B cell (primary cell): ENCODE results near the gene FAM229A. TPM values are rescaled to one million over a fixed set of nuclear protein-coding genes. Genes with fewer than 3 reads are reported as not detected.

Experiments
- ATAC-seq: fragments of 200-7000 bp; cut with Tn5 transposase; one replicate; pipeline ENCODE4 v1.10.0; 2021; ENCODE audit warnings: low read depth, mild to moderate bottlenecking, moderate number of reproducible peaks, moderate library complexity
- CTCF ChIA-PET: fragments of 350-600 bp; sonication (Branson Sonifier 250); formaldehyde crosslinking; loops from one replicate; lab custom pipeline; 2021; ENCODE audit warnings: antibody characterized with exemption, inconsistent platforms; lab: Charles Lee
- POLR2A ChIA-PET: fragments of 350-600 bp; sonication (Branson Sonifier 250); formaldehyde crosslinking; loops from one replicate; lab custom pipeline; 2021; ENCODE audit warnings: antibody characterized with exemption; lab: Charles Lee
- DNase-seq: peaks from one replicate; pipeline ENCODE4 v3.0.0; 2013
- H2AFZ ChIP-seq: 2 replicates; pipeline ENCODE4 v1.6.1; 2012; ENCODE audit warnings: mild to moderate bottlenecking, low read depth, low read length; ENCODE audit not compliant: insufficient read depth, poor library complexity, severe bottlenecking
- H3K27ac ChIP-seq, 2 donors: 1 replicate in 1 of 2; 2 replicates in 1 of 2; pipeline ENCODE4 v1.5.1; 2012 to 2013; ENCODE audit warnings: low read length in 2 of 2, mild to moderate bottlenecking in 2 of 2, moderate library complexity in 1 of 2
- H3K27me3 ChIP-seq, 4 experiments: fragments of 200-600 bp in 1 of 4; sonication (generic) in 1 of 4; replicated peaks in 1 of 4; 1 replicate in 2 of 4; 2 replicates in 2 of 4; pipeline versions ENCODE4 v1.6.1 to v1.7.0; 2013 to 2016; ENCODE audit warnings: low read length in 3 of 4, mild to moderate bottlenecking in 2 of 4, mixed read lengths in 1 of 4, moderate library complexity in 1 of 4; ENCODE audit not compliant: insufficient read depth in 4 of 4, control insufficient read depth in 3 of 4; ENCODE audit errors: control extremely low read depth in 1 of 4
- H3K36me3 ChIP-seq, 2 experiments: replicated peaks in 1 of 2; 1 replicate in 1 of 2; 2 replicates in 1 of 2; pipeline versions ENCODE4 v1.6.1 to v1.7.1; 2013; ENCODE audit warnings: low read length in 1 of 2; ENCODE audit not compliant: insufficient read depth in 2 of 2, control insufficient read depth in 1 of 2; ENCODE audit errors: control extremely low read depth in 1 of 2, extremely low read depth in 1 of 2
- H3K4me1 ChIP-seq, 2 donors: fragments of 200-600 bp in 1 of 2; sonication (generic) in 1 of 2; 1 replicate in 1 of 2; 2 replicates in 1 of 2; pipeline versions ENCODE4 v1.5.1 to v1.6.1; 2013 to 2017; ENCODE audit warnings: low read length in 2 of 2; ENCODE audit not compliant: control insufficient read depth in 2 of 2, insufficient read depth in 2 of 2
- H3K4me2 ChIP-seq: replicated peaks from 2 replicates; pipeline ENCODE3; 2012; ENCODE audit warnings: mild to moderate bottlenecking, low read depth, low read length; ENCODE audit not compliant: poor library complexity, severe bottlenecking
- H3K4me3 ChIP-seq, 5 experiments: fragments of 200-600 bp in 1 of 5; sonication (generic) in 1 of 5; 1 replicate in 3 of 5; 2 replicates in 2 of 5; pipeline versions ENCODE4 v1.5.1 to v1.7.0; 2011 to 2016; ENCODE audit warnings: low read length in 4 of 5, mild to moderate bottlenecking in 4 of 5, low read depth in 2 of 5, control low read depth in 1 of 5, moderate library complexity in 1 of 5; ENCODE audit not compliant: insufficient read depth in 1 of 5; ENCODE audit errors: control extremely low read depth in 1 of 5, extremely low read depth in 1 of 5
- H3K79me2 ChIP-seq: fragments of 200-600 bp; sonication (generic); one replicate; pipeline ENCODE4 v1.6.0; 2016; ENCODE audit warnings: low read length; ENCODE audit not compliant: control insufficient read depth, insufficient read depth
- H3K9ac ChIP-seq: fragments of 200-600 bp; sonication (generic); 2 replicates; pipeline ENCODE4 v1.6.1; 2017; ENCODE audit warnings: mild to moderate bottlenecking, low read length, moderate library complexity
- H3K9me3 ChIP-seq, 3 donors: one replicate each; pipeline versions ENCODE4 v1.6.1 to v1.7.1; 2013; ENCODE audit warnings: low read length in 2 of 3; ENCODE audit not compliant: control insufficient read depth in 2 of 3, insufficient read depth in 1 of 3; ENCODE audit errors: control extremely low read depth in 1 of 3
- H4K20me1 ChIP-seq: 2 replicates; pipeline ENCODE4 v1.6.0; 2012; ENCODE audit warnings: mild to moderate bottlenecking, low read length; ENCODE audit not compliant: insufficient read depth, control insufficient read depth, poor library complexity, severe bottlenecking
- H3K27ac Mint-ChIP-seq: one replicate; pipeline ENCODE4 v1.8.0; 2021; ENCODE audit warnings: mixed read lengths
- H3K27me3 Mint-ChIP-seq: one replicate; pipeline ENCODE4 v1.8.0; 2021; ENCODE audit warnings: mixed read lengths
- H3K4me1 Mint-ChIP-seq: one replicate; pipeline ENCODE4 v1.8.0; 2021; ENCODE audit warnings: mixed read lengths
- H3K4me3 Mint-ChIP-seq: one replicate; pipeline ENCODE4 v1.8.0; 2021; ENCODE audit warnings: mixed read lengths
- H3K9me3 Mint-ChIP-seq: one replicate; pipeline ENCODE4 v1.8.0; 2022; ENCODE audit warnings: mixed read lengths; ENCODE audit not compliant: insufficient read depth
- EZH2 ChIP-seq: IDR thresholded peaks from 2 replicates; pipeline ENCODE4 v1.6.1; 2012; ENCODE audit warnings: borderline replicate concordance, low read depth, mild to moderate bottlenecking, moderate library complexity, low read length; ENCODE audit not compliant: insufficient read depth, poor library complexity, severe bottlenecking
- WGBS: methylation state at CpG from one replicate; pipeline ENCODE4 v1.1.5; 2013; ENCODE audit warnings: missing lambda C conversion rate; ENCODE audit not compliant: insufficient coverage; 5-methylcytosine and 5-hydroxymethylcytosine counted together
- intact Hi-C: fragments of 100-400 bp; cut with micrococcal nuclease; formaldehyde crosslinking; loops from one replicate; pipeline ENCODE4 v1.10.0; 2022
- polyA plus RNA-seq: library from polyadenylated mRNA; depleted of rRNA; stranded (reverse); fragments of >200 nt; gene quantifications from 2 replicates; pipeline ENCODE4 v1.2.3, GENCODE V29; 2012
- total RNA-seq, 2 donors: library from RNA; stranded (reverse); fragments of 120-200 nt in 1 of 2; gene quantifications; 1 replicate in 1 of 2; 2 replicates in 1 of 2; pipeline versions ENCODE4 v1.2.3 to v1.2.4, GENCODE V29; 2013 to 2022
- TF ChIP-seq, protein P1 (sequence below): fragments of 200-600 bp; IDR thresholded peaks from one replicate; pipeline ENCODE4 v1.8.0; 2022; ENCODE audit warnings: antibody characterized with exemption, mild to moderate bottlenecking

Gene FAM229A
- total and polyA plus RNA-seq, 2 donors (not counting 1 experiment from before 2014, with no cell fraction given): 33.3 to 33.8 TPM

DNA sequence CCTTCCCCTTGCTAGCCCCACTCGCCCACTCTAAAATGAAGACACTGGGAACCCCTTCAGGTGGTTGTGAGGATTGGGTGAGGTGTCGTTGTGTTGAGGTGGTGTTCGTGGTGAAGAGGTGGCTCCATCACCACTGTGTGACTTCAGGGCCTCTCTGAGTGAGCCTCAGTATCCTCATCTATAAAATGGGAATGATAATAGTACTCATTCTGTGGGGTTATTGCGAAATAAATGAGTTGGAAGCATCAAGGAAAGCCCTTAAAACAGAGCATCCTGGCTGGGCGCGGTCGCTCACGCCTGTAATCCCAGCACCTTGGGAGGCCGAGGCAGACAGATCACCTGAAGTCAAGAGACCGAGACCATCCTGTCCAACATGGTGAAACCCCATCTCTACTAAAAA, 19.6 kb downstream of the FAM229A start:
- peaks cover 11% of the 10 kb centered on the region for H3K79me2 ChIP-seq
- no peaks in the 10 kb centered on the region for H3K27me3 ChIP-seq
- Mint-ChIP-seq H3K9me3 (no peaks in the 10 kb centered on the region), H3K4me1 (peaks cover 29% of the 10 kb centered on the region), H3K27ac (no peak overlapping the region), H3K4me3 (no peak overlapping the region), H3K27me3 (no peaks in the 10 kb centered on the region)
- intact Hi-C loops: no loop called here
- H3K36me3 ChIP-seq: no peaks in the 10 kb centered on the region
- peak overlapping the region; percentile 8 for H3K4me2 ChIP-seq
- H4K20me1 ChIP-seq: peaks cover 7% of the 10 kb centered on the region
- ATAC-seq (no peak), DNase-seq (no peak)
- no peak overlapping the region for H3K9ac ChIP-seq
- no peaks in the 10 kb centered on the region for H3K9me3 ChIP-seq
- peaks cover 25 to 27% of the 10 kb centered on the region in 2 donors for H3K4me1 ChIP-seq
- CTCF ChIA-PET: no interaction called here
- 84% methylated on average over 7 of the region's 10 CpGs for WGBS
- H3K4me3 ChIP-seq: no peak overlapping the region
- POLR2A ChIA-PET: interaction anchor here (0.6 kb wide), 1 partner anchor 74 kb away, joined by 7 read pairs; no protein-coding TSS in a partner anchor
- no peak overlapping the region for H3K27ac ChIP-seq
- no peak for TF ChIP-seq EZH2
- TF ChIP-seq, protein P1, sequence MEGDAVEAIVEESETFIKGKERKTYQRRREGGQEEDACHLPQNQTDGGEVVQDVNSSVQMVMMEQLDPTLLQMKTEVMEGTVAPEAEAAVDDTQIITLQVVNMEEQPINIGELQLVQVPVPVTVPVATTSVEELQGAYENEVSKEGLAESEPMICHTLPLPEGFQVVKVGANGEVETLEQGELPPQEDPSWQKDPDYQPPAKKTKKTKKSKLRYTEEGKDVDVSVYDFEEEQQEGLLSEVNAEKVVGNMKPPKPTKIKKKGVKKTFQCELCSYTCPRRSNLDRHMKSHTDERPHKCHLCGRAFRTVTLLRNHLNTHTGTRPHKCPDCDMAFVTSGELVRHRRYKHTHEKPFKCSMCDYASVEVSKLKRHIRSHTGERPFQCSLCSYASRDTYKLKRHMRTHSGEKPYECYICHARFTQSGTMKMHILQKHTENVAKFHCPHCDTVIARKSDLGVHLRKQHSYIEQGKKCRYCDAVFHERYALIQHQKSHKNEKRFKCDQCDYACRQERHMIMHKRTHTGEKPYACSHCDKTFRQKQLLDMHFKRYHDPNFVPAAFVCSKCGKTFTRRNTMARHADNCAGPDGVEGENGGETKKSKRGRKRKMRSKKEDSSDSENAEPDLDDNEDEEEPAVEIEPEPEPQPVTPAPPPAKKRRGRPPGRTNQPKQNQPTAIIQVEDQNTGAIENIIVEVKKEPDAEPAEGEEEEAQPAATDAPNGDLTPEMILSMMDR: no peak
- H2AFZ ChIP-seq: no peak overlapping the region

DNA sequence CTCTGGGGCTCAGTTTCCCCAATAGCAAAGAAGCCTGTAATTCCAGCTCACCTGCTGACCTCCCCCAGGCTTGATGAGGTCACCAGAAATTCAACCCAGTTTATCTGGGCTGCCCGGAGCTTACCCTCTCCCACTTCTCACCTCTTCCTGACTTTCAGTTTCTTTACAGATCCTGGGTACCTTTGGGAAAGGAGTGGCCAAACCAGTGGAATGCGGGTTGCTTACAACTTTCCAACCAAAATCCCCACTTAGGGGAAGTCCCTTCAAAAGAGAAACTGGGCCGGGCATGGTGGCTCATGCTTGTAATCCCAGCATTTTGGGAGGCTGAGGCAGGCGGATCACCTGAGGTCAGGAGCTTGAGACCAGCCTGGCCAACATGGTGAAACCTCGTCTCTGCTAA, 20.3 kb downstream of the FAM229A start:
- H3K9ac ChIP-seq: no peak overlapping the region
- POLR2A ChIA-PET: interaction anchor here (1.1 kb wide), 1 partner anchor 18 kb away, joined by 3 read pairs; no protein-coding TSS in a partner anchor
- no peak overlapping the region for H3K4me2 ChIP-seq
- H4K20me1 ChIP-seq: peaks cover 11% of the 10 kb centered on the region
- CTCF ChIA-PET: interaction anchor here (0.5 to 2.7 kb wide), 4 partner anchors 8 to 36 kb away, joined by 3 to 8 read pairs (median 4); no protein-coding TSS in a partner anchor
- H3K4me3 Mint-ChIP-seq: no peak overlapping the region
- TF ChIP-seq, protein P1: no peak
- no peak for TF ChIP-seq EZH2
- no peak overlapping the region for H3K27ac Mint-ChIP-seq
- H3K36me3 ChIP-seq: no peaks in the 10 kb centered on the region
- WGBS: 98% methylated on average over 4 of the region's 5 CpGs
- no peak overlapping the region for H2AFZ ChIP-seq
- peaks cover 36% of the 10 kb centered on the region for H3K4me1 Mint-ChIP-seq
- ATAC-seq: no peak
- DNase-seq: no peak
- no peak overlapping the region for H3K4me3 ChIP-seq
- peaks cover 11% of the 10 kb centered on the region for H3K79me2 ChIP-seq
- no peaks in the 10 kb centered on the region for H3K9me3 ChIP-seq
- no peaks in the 10 kb centered on the region for H3K27me3 ChIP-seq
- H3K27ac ChIP-seq: no peak overlapping the region
- H3K9me3 Mint-ChIP-seq: no peaks in the 10 kb centered on the region
- peaks cover 32 to 34% of the 10 kb centered on the region in 2 donors for H3K4me1 ChIP-seq
- no peaks in the 10 kb centered on the region for H3K27me3 Mint-ChIP-seq
- intact Hi-C loops: no loop called here
